Measurements from ENCODE around the gene SH3GL3. TPM values are rescaled to one million over a fixed set of nuclear protein-coding genes. Genes with fewer than 3 reads are reported as not detected.

SH3GL3 gene
- total RNA-seq, 1 donor from 2014 or later: not detected

GRCh38 chr15:83487519-83487918, 40.4 kb downstream of the SH3GL3 start:
- TF ChIP-seq CTCF (IDR thresholded peaks at IDR 0.05; ENCODE audit: borderline replicate concordance): no peak
- Histone ChIP-seq H3K27me3 (ENCODE audit: low read depth) (peaks cover 23% of the 10 kb centered on the region), H3K9me3 (replicated peaks) (peaks cover 14% of the 10 kb centered on the region), H3K27ac (replicated peaks) (no peak overlapping the region), H3K4me1 (no peaks in the 10 kb centered on the region), H3K36me3 (no peaks in the 10 kb centered on the region), H3K4me3 (no peak overlapping the region)
- intact Hi-C loops (cut with micrococcal nuclease): no loop called here
- DNase-seq: no peak

- Histone ChIP-seq H3K36me3 (no peaks in the 10 kb centered on the region), H3K4me1 (no peaks in the 10 kb centered on the region), H3K27me3 (ENCODE audit: low read depth) (peaks cover 31% of the 10 kb centered on the region), H3K27ac (replicated peaks) (no peak overlapping the region), H3K4me3 (no peak overlapping the region), H3K9me3 (replicated peaks) (peaks cover 3% of the 10 kb centered on the region)
- no peak for TF ChIP-seq CTCF (IDR thresholded peaks at IDR 0.05; ENCODE audit: borderline replicate concordance)
- DNase-seq: no peak
- intact Hi-C loops (cut with micrococcal nuclease): no loop called here
These were observed 42.5 kb downstream of the SH3GL3 start for GRCh38 chr15:83489690-83490089.

GRCh38 chr15:83491486-83491885, 44.3 kb downstream of the SH3GL3 start:
- TF ChIP-seq CTCF (IDR thresholded peaks at IDR 0.05; ENCODE audit: borderline replicate concordance): no peak
- Histone ChIP-seq H3K27ac (replicated peaks) (no peak overlapping the region), H3K36me3 (no peaks in the 10 kb centered on the region), H3K4me3 (no peak overlapping the region), H3K9me3 (replicated peaks) (peaks cover 3% of the 10 kb centered on the region), H3K4me1 (no peaks in the 10 kb centered on the region), H3K27me3 (ENCODE audit: low read depth) (peaks cover 39% of the 10 kb centered on the region)
- intact Hi-C loops (cut with micrococcal nuclease): no loop called here
- no peak for DNase-seq

GRCh38 chr15:83496766-83497165, 49.6 kb downstream of the SH3GL3 start:
- no peak overlapping the region for H3K4me3 ChIP-seq
- DNase-seq: no peak
- no peaks in the 10 kb centered on the region for H3K36me3 ChIP-seq
- no peak overlapping the region for H3K27ac ChIP-seq (replicated peaks)
- H3K4me1 ChIP-seq: no peaks in the 10 kb centered on the region
- no peak for TF ChIP-seq CTCF (IDR thresholded peaks at IDR 0.05; ENCODE audit: borderline replicate concordance)
- H3K9me3 ChIP-seq (replicated peaks): peaks cover 18% of the 10 kb centered on the region
- intact Hi-C loops (cut with micrococcal nuclease): no loop called here
- H3K27me3 ChIP-seq (ENCODE audit: low read depth): peaks cover 16% of the 10 kb centered on the region

GRCh38 chr15:83498374-83498773, 51.2 kb downstream of the SH3GL3 start:
- intact Hi-C loops (cut with micrococcal nuclease): no loop called here
- TF ChIP-seq CTCF (IDR thresholded peaks at IDR 0.05; ENCODE audit: borderline replicate concordance): no peak
- no peaks in the 10 kb centered on the region for H3K36me3 ChIP-seq

GRCh38 chr15:83498801-83499200, 51.7 kb downstream of the SH3GL3 start:
- DNase-seq: no peak

More at GRCh38 chr15:83498374-83498773, 51.2 kb downstream of the SH3GL3 start:
- no peak overlapping the region for H3K4me3 ChIP-seq
- H3K27me3 ChIP-seq (ENCODE audit: low read depth): peaks cover 16% of the 10 kb centered on the region
- peaks cover 18% of the 10 kb centered on the region for H3K9me3 ChIP-seq (replicated peaks)
- no peaks in the 10 kb centered on the region for H3K4me1 ChIP-seq
- DNase-seq: no peak
- no peak overlapping the region for H3K27ac ChIP-seq (replicated peaks)

More at GRCh38 chr15:83498801-83499200, 51.7 kb downstream of the SH3GL3 start:
- Histone ChIP-seq H3K9me3 (replicated peaks) (peaks cover 18% of the 10 kb centered on the region), H3K4me1 (no peaks in the 10 kb centered on the region), H3K27ac (replicated peaks) (no peak overlapping the region), H3K36me3 (no peaks in the 10 kb centered on the region), H3K27me3 (ENCODE audit: low read depth) (peaks cover 16% of the 10 kb centered on the region), H3K4me3 (no peak overlapping the region)
- intact Hi-C loops (cut with micrococcal nuclease): no loop called here
- no peak for TF ChIP-seq CTCF (IDR thresholded peaks at IDR 0.05; ENCODE audit: borderline replicate concordance)

Measured in left ventricle myocardium inferior (tissue), 1 donor.